Erythroblast (primary cell): Measurements from ENCODE around the gene GLTP.

Source experiments
- GATA1 ChIP-seq: IDR thresholded peaks from 2 replicates; pipeline ENCODE4 v1.6.1; 2011; ENCODE audit warnings: low read depth, mild to moderate bottlenecking, control low read depth, low read length, moderate library complexity
- POLR2A ChIP-seq: IDR thresholded peaks from 2 replicates; pipeline ENCODE4 v1.6.1; 2011; ENCODE audit warnings: mild to moderate bottlenecking, low read length

DNA sequence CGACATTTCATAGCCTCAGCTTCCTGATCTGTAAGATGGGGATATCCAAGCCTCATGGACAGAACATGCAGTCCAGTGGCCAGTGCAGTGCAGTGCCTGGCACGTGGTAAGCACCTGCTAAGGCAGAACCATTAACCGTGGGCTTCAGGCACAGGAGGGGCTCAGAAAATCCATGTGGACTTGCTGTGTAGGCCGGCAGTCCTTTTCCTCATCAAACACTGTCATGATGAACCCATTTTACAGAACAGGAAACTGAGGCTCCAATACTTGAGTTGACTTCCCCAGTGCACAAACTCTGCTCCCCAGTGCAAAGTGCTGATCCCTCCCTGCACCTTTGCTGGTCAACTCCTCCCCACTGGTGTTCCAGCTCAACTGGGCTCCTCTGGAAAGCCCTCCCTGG is 65.1 kb downstream of the GLTP start:
- no peak for TF ChIP-seq POLR2A
- no peak for TF ChIP-seq GATA1
